Astrocyte (in vitro differentiated cells and primary cell): Measurements from ENCODE around the gene HIKESHI. TPM values are rescaled to one million over a fixed set of nuclear protein-coding genes. Genes with fewer than 3 reads are reported as not detected.
A peak's percentile ranks its signal among the peaks of the same experiment; 100 is the strongest.
"Not testable (repeated sequence)": the region's sequence is repeated elsewhere in the genome, so short reads cannot be mapped to it uniquely, and the experiment has no call there.

Experiments
- DNase-seq: peaks from one replicate; pipeline ENCODE4 v3.0.0-alpha.2; 2010; ENCODE audit warnings: low read depth
- FAIRE-seq: peaks from 2 replicates; lab custom pipeline; 2011; peaks lifted over from hg19 to GRCh38; lab: Jason Lieb, UNC
- H2AFZ ChIP-seq: 2 replicates; pipeline ENCODE4 v1.6.0; 2012; ENCODE audit warnings: low read depth, low read length, inconsistent platforms
- H3K27ac ChIP-seq: 2 replicates; pipeline ENCODE4 v1.5.1; 2011; ENCODE audit warnings: low read depth, low read length, inconsistent platforms
- H3K27me3 ChIP-seq: 2 replicates; pipeline ENCODE4 v1.6.0; 2011; ENCODE audit warnings: low read length, inconsistent platforms; ENCODE audit not compliant: insufficient read depth
- H3K36me3 ChIP-seq: 2 replicates; pipeline ENCODE4 v1.5.1; 2011; ENCODE audit warnings: low read length, inconsistent platforms; ENCODE audit not compliant: insufficient read depth
- H3K4me1 ChIP-seq: 2 replicates; pipeline ENCODE4 v1.5.1; 2011; ENCODE audit warnings: low read length, inconsistent platforms; ENCODE audit not compliant: insufficient read depth
- H3K4me2 ChIP-seq: 2 replicates; pipeline ENCODE4 v1.6.0; 2012; ENCODE audit warnings: low read length, inconsistent platforms
- H3K4me3 ChIP-seq: 2 replicates; pipeline ENCODE4 v1.5.1; 2011; ENCODE audit warnings: low read depth, mild to moderate bottlenecking, low read length, inconsistent platforms; ENCODE audit not compliant: insufficient read depth
- H3K79me2 ChIP-seq: 2 replicates; pipeline ENCODE4 v1.6.0; 2012; ENCODE audit warnings: mild to moderate bottlenecking, low read length, inconsistent platforms; ENCODE audit not compliant: insufficient read depth
- H3K9ac ChIP-seq: 2 replicates; pipeline ENCODE4 v1.6.0; 2012; ENCODE audit warnings: mild to moderate bottlenecking, low read length, inconsistent platforms
- H3K9me3 ChIP-seq: 2 replicates; pipeline ENCODE4 v1.5.1; 2012; ENCODE audit warnings: low read depth, mild to moderate bottlenecking, low read length, inconsistent platforms; ENCODE audit not compliant: insufficient read depth
- H4K20me1 ChIP-seq: 2 replicates; pipeline ENCODE4 v1.6.0; 2012; ENCODE audit warnings: low read length, inconsistent platforms; ENCODE audit not compliant: insufficient read depth
- H3K27ac Mint-ChIP-seq: one replicate; pipeline ENCODE4 v1.8.0; 2021; ENCODE audit warnings: mild to moderate bottlenecking, mixed read lengths; ENCODE audit not compliant: unreplicated experiment
- H3K27me3 Mint-ChIP-seq: one replicate; pipeline ENCODE4 v1.8.0; 2021; ENCODE audit warnings: low read depth, mixed read lengths; ENCODE audit not compliant: unreplicated experiment
- H3K36me3 Mint-ChIP-seq: one replicate; pipeline ENCODE4 v1.8.0; 2021; ENCODE audit warnings: low read depth, mixed read lengths; ENCODE audit not compliant: unreplicated experiment
- H3K4me1 Mint-ChIP-seq: one replicate; pipeline ENCODE4 v1.8.0; 2021; ENCODE audit warnings: low read depth, mixed read lengths; ENCODE audit not compliant: unreplicated experiment
- H3K4me3 Mint-ChIP-seq: one replicate; pipeline ENCODE4 v1.8.0; 2021; ENCODE audit warnings: mild to moderate bottlenecking, moderate library complexity, mixed read lengths; ENCODE audit not compliant: unreplicated experiment
- H3K9me3 Mint-ChIP-seq: one replicate; pipeline ENCODE4 v1.8.0; 2021; ENCODE audit warnings: mild to moderate bottlenecking, mixed read lengths; ENCODE audit not compliant: unreplicated experiment
- EZH2 ChIP-seq: IDR thresholded peaks from 2 replicates; pipeline ENCODE4 v1.6.1; 2012; ENCODE audit warnings: mild to moderate bottlenecking, low read length, inconsistent platforms; ENCODE audit not compliant: insufficient read depth
- total RNA-seq: library from RNA; stranded (reverse); gene quantifications from 2 replicates; pipeline ENCODE4 v1.2.1, GENCODE V29; 2021
- TF ChIP-seq, protein P1 (sequence below): IDR thresholded peaks from 2 replicates; pipeline ENCODE4 v1.5.1; 2011; ENCODE audit warnings: low read depth, mild to moderate bottlenecking, inconsistent platforms, low read length, moderate library complexity; ENCODE audit not compliant: insufficient read depth

Gene HIKESHI
- total RNA-seq, 1 donor from 2014 or later, result 42.3 TPM

DNA sequence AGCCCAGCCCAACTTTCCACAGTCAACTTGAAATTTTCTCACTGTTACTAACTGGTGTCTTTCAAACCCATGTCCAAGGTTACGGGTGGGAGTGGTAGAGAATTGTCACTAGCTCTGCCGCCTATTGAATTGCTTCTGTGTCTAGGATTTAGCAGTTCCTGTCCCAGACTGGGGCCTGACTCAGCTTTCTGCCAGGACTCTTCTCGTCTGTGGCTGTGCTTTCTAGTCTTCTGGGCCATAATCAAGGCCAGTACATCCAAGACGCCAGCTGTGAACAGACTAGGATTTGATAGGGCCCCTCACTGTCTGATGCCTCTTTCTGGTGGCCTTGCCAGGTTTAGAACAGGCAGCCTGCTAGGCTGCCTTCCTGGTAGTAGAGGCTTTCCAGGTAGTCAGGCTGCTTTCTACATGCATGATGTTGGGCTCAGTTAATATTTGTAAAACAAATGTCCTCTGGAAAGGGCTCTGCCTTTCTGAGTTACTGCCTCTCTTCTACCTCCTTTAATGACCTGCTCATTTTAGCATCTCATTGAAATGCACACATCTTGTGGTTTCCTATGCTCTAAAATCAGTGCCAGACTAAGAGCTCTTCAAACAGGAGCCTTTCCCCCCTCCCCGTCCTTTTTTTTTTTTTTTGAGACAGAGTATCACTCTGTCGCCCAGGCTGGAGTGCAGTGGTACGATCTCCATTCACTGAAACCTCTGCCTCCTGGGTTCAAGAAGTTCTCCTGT is 13.1 kb upstream of the HIKESHI start:
- Histone ChIP-seq H3K27ac (no peak overlapping the region), H2AFZ (no peak overlapping the region)
- no peak for FAIRE-seq

DNA sequence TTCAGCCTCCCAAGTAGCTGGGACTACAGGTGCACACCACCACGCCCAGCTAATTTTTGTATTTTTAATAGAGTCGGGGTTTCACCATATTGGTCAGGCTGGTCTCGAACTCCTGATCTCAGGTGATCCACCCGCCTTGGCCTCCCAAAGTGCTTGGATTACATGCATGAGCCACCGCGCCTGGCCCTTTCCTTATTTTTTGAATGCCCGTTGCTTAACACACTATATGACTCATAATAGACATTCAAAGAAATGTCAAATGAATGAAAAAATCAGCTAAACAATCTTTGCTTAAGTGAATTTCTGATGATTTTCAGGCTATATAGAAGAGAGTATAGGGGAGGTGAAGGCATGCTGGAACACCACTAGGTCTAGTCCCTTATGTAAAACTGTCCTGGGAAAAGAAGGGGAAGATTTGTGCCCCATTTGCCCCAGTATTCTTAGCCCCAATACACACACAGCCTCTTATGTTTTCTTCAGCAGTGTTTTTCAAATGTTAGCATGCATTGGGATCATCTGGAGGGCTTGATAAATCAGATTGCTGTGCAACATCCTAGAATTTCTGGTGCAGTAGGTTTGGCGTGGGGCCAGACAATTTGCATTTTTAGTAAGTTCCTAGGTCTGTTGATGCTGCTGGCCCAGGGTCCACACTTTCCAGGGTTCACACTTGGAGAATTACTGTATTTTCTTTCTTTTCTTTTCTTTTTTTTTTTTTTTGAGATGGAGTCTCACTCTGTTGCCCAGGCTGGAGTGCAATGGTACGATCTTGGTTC is 12.3 kb upstream of the HIKESHI start:
- not testable (repeated sequence) for H3K27me3 Mint-ChIP-seq, H3K36me3 Mint-ChIP-seq, H2AFZ ChIP-seq, H3K9ac ChIP-seq, H3K27me3 ChIP-seq, H3K9me3 Mint-ChIP-seq, H3K4me1 Mint-ChIP-seq, H3K4me2 ChIP-seq, H3K9me3 ChIP-seq, H4K20me1 ChIP-seq, DNase-seq, H3K4me3 ChIP-seq, H3K79me2 ChIP-seq, H3K27ac ChIP-seq, H3K4me3 Mint-ChIP-seq, H3K27ac Mint-ChIP-seq, H3K4me1 ChIP-seq, H3K36me3 ChIP-seq, FAIRE-seq

More for the DNA sequence above, 13.1 kb upstream of the HIKESHI start:
- H4K20me1 ChIP-seq, result no peaks in the 10 kb centered on the region
- no peaks in the 10 kb centered on the region for H3K79me2 ChIP-seq
- H3K9me3 ChIP-seq, result no peaks in the 10 kb centered on the region
- H3K9me3 Mint-ChIP-seq, result no peaks in the 10 kb centered on the region
- peaks cover 8% of the 10 kb centered on the region for H3K4me1 Mint-ChIP-seq
- no peaks in the 10 kb centered on the region for H3K27me3 ChIP-seq
- H3K9ac ChIP-seq, result no peak overlapping the region
- H3K4me3 ChIP-seq, result no peak overlapping the region
- H3K4me2 ChIP-seq, result no peak overlapping the region
- no peak overlapping the region for H3K27ac Mint-ChIP-seq
- TF ChIP-seq EZH2, result no peak
- TF ChIP-seq, protein P1, sequence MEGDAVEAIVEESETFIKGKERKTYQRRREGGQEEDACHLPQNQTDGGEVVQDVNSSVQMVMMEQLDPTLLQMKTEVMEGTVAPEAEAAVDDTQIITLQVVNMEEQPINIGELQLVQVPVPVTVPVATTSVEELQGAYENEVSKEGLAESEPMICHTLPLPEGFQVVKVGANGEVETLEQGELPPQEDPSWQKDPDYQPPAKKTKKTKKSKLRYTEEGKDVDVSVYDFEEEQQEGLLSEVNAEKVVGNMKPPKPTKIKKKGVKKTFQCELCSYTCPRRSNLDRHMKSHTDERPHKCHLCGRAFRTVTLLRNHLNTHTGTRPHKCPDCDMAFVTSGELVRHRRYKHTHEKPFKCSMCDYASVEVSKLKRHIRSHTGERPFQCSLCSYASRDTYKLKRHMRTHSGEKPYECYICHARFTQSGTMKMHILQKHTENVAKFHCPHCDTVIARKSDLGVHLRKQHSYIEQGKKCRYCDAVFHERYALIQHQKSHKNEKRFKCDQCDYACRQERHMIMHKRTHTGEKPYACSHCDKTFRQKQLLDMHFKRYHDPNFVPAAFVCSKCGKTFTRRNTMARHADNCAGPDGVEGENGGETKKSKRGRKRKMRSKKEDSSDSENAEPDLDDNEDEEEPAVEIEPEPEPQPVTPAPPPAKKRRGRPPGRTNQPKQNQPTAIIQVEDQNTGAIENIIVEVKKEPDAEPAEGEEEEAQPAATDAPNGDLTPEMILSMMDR, result no peak
- H3K4me3 Mint-ChIP-seq, result no peak overlapping the region
- H3K27me3 Mint-ChIP-seq, result no peaks in the 10 kb centered on the region
- peaks cover 5% of the 10 kb centered on the region for H3K36me3 Mint-ChIP-seq
- no peaks in the 10 kb centered on the region for H3K4me1 ChIP-seq
- H3K36me3 ChIP-seq, result no peaks in the 10 kb centered on the region
- no peak for DNase-seq

DNA sequence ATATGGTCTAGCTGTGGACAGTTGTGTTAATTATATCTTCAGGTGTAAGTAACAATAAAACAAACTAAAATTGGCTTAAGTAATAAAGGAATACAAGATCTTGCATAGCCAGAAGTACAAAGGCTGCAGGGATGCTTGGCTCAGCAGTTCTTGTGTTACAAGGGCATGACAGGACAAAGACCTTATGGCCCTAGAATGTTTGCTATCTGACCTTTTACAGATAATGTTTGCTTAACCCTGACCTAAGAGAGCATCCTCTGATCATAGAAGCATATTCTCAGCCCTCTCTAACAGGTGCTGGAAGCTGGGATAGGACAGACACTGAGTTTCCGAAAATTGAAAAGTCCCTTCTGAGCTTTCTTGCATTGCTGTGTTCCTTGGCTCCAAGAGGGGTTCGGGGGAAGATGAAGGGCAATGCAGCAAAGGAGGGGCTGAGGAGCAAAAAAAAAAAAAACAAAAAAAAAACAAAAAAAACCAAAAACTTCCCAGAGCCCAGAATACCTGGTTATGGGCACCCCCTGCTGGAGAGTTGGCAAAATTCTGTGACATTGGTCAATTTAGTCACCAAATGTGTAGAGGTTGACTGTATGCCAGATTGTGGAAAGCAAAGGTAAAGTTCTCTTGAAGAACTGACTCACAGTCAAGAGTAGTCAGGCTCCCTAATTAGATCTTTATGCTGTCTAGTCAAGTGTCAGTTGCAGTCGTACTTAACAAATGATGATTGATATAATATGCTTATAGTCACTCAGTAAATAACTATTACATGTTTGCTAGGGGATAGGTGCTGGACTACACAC is 10.4 kb upstream of the HIKESHI start:
- Mint-ChIP-seq H3K9me3 (no peaks in the 10 kb centered on the region), H3K4me1 (peaks cover 8% of the 10 kb centered on the region), H3K27ac (no peak overlapping the region), H3K4me3 (no peak overlapping the region), H3K27me3 (no peaks in the 10 kb centered on the region), H3K36me3 (peaks cover 2% of the 10 kb centered on the region)
- Histone ChIP-seq H3K9ac (no peak overlapping the region), H4K20me1 (no peaks in the 10 kb centered on the region), H3K27me3 (no peaks in the 10 kb centered on the region), H2AFZ (no peak overlapping the region), H3K4me1 (no peaks in the 10 kb centered on the region), H3K36me3 (no peaks in the 10 kb centered on the region), H3K27ac (no peak overlapping the region), H3K79me2 (no peaks in the 10 kb centered on the region), H3K4me2 (no peak overlapping the region), H3K9me3 (no peaks in the 10 kb centered on the region), H3K4me3 (no peak overlapping the region)
- no peak for TF ChIP-seq EZH2
- TF ChIP-seq, protein P1, result peak; percentile 73
- DNase-seq (peak; percentile 34), FAIRE-seq (no peak)
